ENCODE measurements around the gene CPNE7.
A peak's percentile ranks its signal among the peaks of the same experiment; 100 is the strongest.

Gene CPNE7

GRCh38 chr16:89607937-89608740 is 32.6 kb downstream of the CPNE7 start:
- no peak for DNase-seq

GRCh38 chr16:89610108-89610453 is 34.5 kb downstream of the CPNE7 start:
- no peak for DNase-seq

DNA sequence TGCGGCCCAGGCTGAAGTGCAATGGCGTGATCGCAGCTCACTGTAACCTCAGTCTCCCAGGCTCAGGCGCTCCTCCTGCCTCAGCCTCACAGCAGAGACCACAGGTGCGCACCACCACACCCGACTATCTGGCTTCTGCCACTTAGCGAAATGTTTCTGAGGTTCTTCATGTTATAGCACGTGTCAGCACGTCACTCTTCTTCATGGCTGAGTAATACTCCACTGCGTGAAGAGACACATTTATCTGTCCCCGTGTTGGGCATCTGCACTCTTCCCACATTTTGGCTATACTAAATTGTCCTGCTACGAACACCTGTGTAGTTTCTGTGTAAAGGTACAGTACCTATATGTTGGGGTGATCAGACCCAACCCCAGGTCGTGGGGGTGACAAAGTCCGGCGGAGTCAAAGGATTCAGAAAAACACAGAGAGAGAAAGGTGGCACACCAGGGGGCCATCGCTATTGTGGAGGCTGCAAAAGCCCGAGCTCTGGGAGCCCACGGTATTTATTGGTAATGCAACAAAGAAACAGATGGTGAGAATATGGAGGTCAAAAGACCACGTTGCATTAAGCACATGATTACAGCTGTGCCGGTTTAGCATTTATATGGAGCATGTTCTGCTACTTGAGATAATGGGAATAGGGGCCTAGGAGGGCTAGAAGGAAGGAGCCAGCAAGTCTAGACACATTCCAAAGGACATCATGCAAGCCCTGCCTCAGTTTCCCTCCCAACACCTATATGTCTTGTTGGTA is 37.0 kb downstream of the CPNE7 start:
- no peak for DNase-seq

GRCh38 chr16:89613231-89613953 is 37.8 kb downstream of the CPNE7 start, which contains the start of gene DPEP1:
DPEP1 (plus strand) TSS chr16:89613642; CDS start chr16:89630411, 16,769 bp downstream.
- DNase-seq = no peak

- no peak for DNase-seq
Observed at GRCh38 chr16:89613954-89614459, 38.4 kb downstream of the CPNE7 start.

DNA sequence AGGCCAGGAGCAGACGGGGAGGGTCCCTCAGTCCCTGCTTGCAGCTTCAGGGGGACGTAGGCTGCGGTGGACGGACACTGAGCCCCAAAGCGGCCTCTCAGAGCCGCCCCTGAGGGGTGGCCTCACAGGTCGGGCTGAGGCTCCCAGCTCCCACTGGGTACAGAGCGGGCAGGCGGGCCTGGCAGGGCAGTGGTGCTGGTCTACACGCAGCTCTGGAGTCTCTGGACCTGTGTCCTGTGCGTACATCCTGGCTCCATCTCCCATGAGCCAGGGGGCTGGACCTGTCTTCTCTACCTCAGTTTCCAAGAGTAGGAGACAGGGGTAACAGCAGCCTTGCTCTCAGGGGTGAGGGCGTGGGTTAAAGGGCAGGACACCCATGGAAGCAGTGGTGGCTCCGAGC is 39.6 kb downstream of the CPNE7 start:
- DNase-seq = no peak

- DNase-seq = peak in 1 of 2 donors; percentile 40
Observed at GRCh38 chr16:89615596-89616090, 40.1 kb downstream of the CPNE7 start.

DNA sequence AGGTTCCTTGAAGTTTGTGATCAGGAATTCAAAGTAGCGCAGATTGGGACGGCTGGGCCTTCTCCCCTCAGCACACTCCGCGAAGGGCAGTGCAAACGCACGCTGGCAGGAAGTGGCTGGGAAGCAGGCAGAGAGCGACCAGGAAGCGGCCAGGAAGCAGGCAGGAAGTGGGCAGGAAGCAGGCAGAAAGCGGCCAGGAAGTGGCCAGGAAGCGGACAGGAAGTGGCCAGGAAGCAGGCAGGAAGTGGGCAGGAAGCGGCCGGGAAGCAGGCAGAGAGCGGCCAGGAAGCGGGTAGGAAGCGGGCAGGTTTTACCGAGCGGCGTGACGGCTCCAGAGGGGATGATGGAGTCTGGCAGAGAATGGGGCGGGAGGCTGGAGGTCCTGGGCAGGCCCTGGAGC is 41.1 kb downstream of the CPNE7 start:
- DNase-seq = no peak

- no peak for DNase-seq
Observed at GRCh38 chr16:89617036-89617435, 41.5 kb downstream of the CPNE7 start.

DNA sequence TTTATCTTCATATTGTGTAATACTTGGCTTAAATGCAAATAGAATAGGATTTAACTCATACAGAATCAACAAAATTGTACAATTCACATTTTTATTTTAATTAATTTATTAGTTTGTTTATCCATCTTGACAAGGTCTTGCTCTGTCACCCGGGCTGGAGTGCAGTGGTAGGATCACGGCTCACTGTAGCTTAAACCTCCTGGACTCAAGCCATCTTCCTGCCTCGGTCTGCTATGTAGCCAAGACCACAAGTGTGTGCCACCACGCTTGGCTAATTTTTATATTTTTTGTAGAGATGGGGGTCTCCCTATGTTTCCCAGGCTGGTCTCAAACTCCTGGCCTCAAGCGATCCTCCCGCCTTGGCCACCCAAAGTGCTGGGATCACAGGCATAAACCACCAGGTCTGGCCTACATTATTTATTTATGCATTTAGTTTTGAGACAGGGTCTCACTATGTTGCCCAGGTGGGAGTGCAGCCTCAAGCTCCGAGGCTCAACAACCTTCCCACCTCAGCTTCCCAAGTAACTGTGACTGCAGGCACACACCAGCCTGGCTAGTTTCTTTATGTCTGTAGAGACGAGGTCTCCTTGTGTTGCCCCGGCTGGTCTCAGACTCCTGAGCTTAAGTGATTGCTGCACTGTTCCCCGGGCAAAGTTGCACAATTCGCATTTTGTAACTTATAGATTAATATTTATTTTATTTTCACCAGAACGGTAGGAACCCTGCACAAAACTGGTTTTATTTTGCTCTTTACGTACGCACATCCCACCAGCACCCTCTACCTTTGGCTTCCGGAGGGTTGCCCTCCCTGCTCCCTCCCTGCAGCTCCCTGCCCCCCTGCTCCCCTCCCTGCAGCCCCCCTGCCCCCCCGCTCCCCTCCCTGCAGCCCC is 42.8 kb downstream of the CPNE7 start:
- no peak for DNase-seq

DNA sequence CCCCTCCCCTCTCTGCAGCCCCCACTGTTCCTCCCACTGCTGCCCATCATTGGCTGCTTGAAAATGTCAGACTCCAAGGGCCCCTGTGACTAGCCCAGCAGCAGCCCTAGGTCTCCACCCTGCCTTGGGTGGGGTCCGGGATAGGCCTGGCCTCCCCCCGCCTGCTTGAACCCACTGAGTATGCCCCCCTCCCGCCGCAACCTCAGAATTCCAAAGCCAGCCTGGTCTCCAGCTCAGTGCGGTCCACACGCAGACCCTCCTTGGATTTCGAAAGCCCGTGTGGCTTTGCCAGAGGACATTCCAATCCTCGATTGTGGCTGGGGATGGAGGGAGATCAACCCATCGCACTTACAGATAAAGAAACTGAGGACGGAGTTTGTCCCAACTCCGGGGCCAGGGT is 44.3 kb downstream of the CPNE7 start:
- DNase-seq = no peak

DNA sequence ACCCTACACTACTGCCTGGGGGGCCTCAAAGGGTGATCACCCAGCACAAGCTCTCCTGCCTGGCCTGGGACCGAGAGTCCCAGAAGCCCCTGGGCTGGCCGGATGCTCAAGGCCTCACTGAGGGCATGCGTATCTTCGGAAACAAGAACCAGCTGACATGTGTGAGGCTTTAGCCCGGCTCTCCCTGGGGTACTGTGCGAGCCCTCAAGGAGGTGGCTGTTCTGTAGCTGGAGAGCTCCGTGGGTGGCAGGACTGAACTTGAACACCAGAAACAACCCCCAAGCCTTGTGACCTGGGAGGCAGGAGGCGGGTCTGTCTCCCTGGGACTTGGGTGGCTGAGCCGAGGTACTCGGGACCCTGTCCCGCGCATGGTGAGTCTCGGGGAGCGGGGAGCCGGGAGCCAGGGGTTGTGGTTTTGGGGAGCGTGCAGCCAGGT is 44.9 kb downstream of the CPNE7 start:
- no peak for DNase-seq

DNA sequence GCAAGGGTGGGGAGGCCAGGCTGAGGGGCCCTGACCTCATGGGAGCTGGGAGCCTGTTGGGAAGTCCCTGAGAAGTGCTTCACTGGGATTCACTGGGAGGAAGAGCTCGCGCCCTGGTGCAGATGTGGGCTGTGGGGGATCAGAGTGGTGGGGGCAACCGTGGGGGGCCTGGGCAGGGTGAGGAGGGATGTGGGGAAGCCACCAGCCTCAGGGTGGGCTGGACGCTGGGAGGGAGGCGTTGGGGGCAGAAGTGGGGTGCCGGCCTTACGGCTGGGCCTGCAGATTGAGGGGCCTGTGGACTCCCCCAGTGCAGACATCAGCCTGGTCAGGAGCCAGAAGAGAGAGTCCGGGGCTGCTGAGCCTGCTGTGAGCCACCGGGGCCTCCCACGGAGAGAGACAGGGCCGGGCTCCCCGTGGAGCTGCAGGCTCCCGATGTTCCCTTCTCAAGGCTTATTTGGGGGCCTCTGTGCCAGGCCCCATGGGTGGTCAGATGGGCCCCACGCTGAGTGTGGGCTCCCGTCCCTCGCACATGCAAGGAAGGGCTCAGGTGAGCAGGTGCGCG is 45.7 kb downstream of the CPNE7 start:
- no peak for DNase-seq

GRCh38 chr16:89621698-89622409 is 46.3 kb downstream of the CPNE7 start:
- DNase-seq = no peak

- no peak for DNase-seq
Observed at GRCh38 chr16:89623511-89624261, 48.1 kb downstream of the CPNE7 start.

DNA sequence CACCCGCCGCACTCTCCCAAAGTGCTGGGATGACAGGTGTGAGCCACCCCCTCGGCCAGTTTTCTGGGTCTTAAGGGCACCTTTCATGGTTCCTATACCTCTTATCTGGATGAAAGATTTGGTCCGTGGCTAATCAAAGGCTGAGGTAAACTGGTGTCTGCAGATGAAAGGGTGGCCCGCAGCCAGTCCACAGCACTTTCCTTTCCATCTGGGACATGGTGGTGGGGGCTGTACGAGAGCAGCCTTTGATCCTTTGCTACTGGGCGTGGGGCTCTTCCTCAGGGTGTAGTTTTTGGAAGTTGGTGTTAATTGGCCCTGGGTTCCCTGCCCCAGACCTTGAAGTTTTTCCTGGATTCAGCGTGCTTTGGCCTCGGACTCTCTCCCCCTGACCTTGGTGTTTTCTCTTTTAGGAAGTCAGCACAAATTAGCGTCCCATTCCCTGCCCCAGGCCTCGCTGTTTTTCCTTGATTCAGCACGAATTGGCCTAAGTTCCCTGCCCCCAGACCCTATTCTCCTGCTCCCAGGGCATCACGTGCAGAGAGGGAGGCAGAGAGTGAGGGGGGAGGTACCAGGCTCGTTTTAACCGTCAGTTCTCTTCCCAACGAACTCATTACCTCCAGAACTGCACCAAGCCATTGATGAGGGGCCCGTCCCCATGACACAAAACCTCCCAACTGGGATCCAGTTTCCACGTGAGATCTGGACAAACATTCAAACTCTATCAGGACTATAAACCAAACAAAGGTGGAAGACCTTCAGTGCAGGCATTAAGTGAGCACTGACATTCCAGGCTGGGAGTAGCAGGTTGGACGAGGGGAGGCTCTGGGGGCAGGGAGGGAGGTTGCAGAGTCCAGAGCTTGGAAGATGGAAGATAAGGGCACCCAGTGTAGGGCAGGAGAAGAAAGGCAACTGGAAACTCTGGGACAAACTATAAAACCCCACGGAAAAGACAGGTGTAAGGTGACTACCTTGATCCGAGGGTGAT is 49.5 kb downstream of the CPNE7 start:
- DNase-seq = no peak

GRCh38 chr16:89629827-89630610 is 54.5 kb downstream of the CPNE7 start:
- no peak for DNase-seq

GRCh38 chr16:89633064-89633631 is 57.6 kb downstream of the CPNE7 start:
- DNase-seq = no peak
